SHP77 treated with DMSO at 0.1 percent for 48 hours (cell line): ENCODE results near the gene GTF2I.
"Not testable (repeated sequence)": the region's sequence is repeated elsewhere in the genome, so short reads cannot be mapped to it uniquely, and the experiment has no call there.

Experiments
- DNase-seq: peaks from one replicate; lab custom pipeline; 2025; lab: John Stamatoyannopoulos, UW

GTF2I gene

GRCh38 chr7:74717889-74718288 is 60.4 kb downstream of the GTF2I start:
- no peak for DNase-seq

GRCh38 chr7:74718336-74718735 is 60.8 kb downstream of the GTF2I start:
- no peak for DNase-seq

- no peak for DNase-seq
Observed at GRCh38 chr7:74722153-74722552, 64.6 kb downstream of the GTF2I start.

- no peak for DNase-seq
Observed at GRCh38 chr7:74725840-74726239, 68.3 kb downstream of the GTF2I start.

- DNase-seq = no peak
Observed at GRCh38 chr7:74726309-74727101, 69.0 kb downstream of the GTF2I start.

- DNase-seq = not testable (repeated sequence)
Observed at GRCh38 chr7:74728686-74729085, 71.2 kb downstream of the GTF2I start.

GRCh38 chr7:74730186-74730585 is 72.7 kb downstream of the GTF2I start:
- not testable (repeated sequence) for DNase-seq

- DNase-seq = not testable (repeated sequence)
Observed at GRCh38 chr7:74739974-74740703, 82.6 kb downstream of the GTF2I start.

GRCh38 chr7:74743936-74744557 is 86.5 kb downstream of the GTF2I start:
- not testable (repeated sequence) for DNase-seq

- not testable (repeated sequence) for DNase-seq
Observed at GRCh38 chr7:74753921-74754482, 96.5 kb downstream of the GTF2I start.

GRCh38 chr7:74756673-74757072 is 99.2 kb downstream of the GTF2I start:
- not testable (repeated sequence) for DNase-seq

GRCh38 chr7:74758268-74758667 is 100.8 kb downstream of the GTF2I start:
- not testable (repeated sequence) for DNase-seq

- DNase-seq = not testable (repeated sequence)
Observed at GRCh38 chr7:74758982-74759381, 101.5 kb downstream of the GTF2I start.

GRCh38 chr7:74765205-74765918 is 107.8 kb downstream of the GTF2I start:
- DNase-seq = not testable (repeated sequence)

GRCh38 chr7:74766509-74766908 is 109.0 kb downstream of the GTF2I start:
- DNase-seq = not testable (repeated sequence)

GRCh38 chr7:74766991-74767390 is 109.5 kb downstream of the GTF2I start:
- not testable (repeated sequence) for DNase-seq

- not testable (repeated sequence) for DNase-seq
Observed at GRCh38 chr7:74770062-74770461, 112.5 kb downstream of the GTF2I start.

GRCh38 chr7:74772093-74772492 is 114.6 kb downstream of the GTF2I start:
- DNase-seq = not testable (repeated sequence)

GRCh38 chr7:74773760-74774750 is 116.5 kb downstream of the GTF2I start, which contains the start of gene NCF1:
Gene NCF1, plus strand, starts transcription at chr7:74774011. Its CDS starts 21 bp downstream, at chr7:74774032.
- not testable (repeated sequence) for DNase-seq

GRCh38 chr7:74775111-74775510 is 117.6 kb downstream of the GTF2I start:
- not testable (repeated sequence) for DNase-seq
